BLaER1 treated with 17β-estradiol and CSF1 and Interleukin-3, amounts not matched to agents 10 nM and 100 nM (cell line): ENCODE measurements around the gene LDHD.
"Not testable (repeated sequence)": the region's sequence is repeated elsewhere in the genome, so short reads cannot be mapped to it uniquely, and the experiment has no call there.

Source experiments
- H3K27ac ChIP-seq, 11 experiments: shearing (Covaris generic); formaldehyde crosslinking; 2 replicates each; pipeline ENCODE4 v1.8.1; 2022
- H3K27me3 ChIP-seq, 11 experiments: shearing (Covaris generic); formaldehyde crosslinking; 2 replicates each; pipeline ENCODE4 v1.8.1; 2022
- H3K36me3 ChIP-seq, 11 experiments: shearing (Covaris generic); formaldehyde crosslinking; 2 replicates each; pipeline ENCODE4 v1.8.1; 2022
- H3K4me1 ChIP-seq, 10 experiments: shearing (Covaris generic); formaldehyde crosslinking; 2 replicates each; pipeline ENCODE4 v1.8.1; 2022
- H3K4me2 ChIP-seq, 11 experiments: shearing (Covaris generic); formaldehyde crosslinking; 2 replicates each; pipeline ENCODE4 v1.8.1; 2022
- H3K4me3 ChIP-seq, 10 experiments: shearing (Covaris generic); formaldehyde crosslinking; 2 replicates each; pipeline ENCODE4 v1.8.1; 2022
- H3K9ac ChIP-seq, 11 experiments: shearing (Covaris generic); formaldehyde crosslinking; 2 replicates each; pipeline ENCODE4 v1.8.1; 2022
- H3K9me3 ChIP-seq, 11 experiments: shearing (Covaris generic); formaldehyde crosslinking; replicated peaks in 1 of 11; 2 replicates each; pipeline ENCODE4 v1.8.1; 2022
- H4K20me1 ChIP-seq, 11 experiments: shearing (Covaris generic); formaldehyde crosslinking; 2 replicates each; pipeline ENCODE4 v1.8.1; 2022
- Cebpa-rat ChIP-seq, 11 experiments: shearing (Covaris generic); IDR thresholded peaks; 2 replicates each; pipeline ENCODE4 v1.8.1; 2022

Gene LDHD

DNA sequence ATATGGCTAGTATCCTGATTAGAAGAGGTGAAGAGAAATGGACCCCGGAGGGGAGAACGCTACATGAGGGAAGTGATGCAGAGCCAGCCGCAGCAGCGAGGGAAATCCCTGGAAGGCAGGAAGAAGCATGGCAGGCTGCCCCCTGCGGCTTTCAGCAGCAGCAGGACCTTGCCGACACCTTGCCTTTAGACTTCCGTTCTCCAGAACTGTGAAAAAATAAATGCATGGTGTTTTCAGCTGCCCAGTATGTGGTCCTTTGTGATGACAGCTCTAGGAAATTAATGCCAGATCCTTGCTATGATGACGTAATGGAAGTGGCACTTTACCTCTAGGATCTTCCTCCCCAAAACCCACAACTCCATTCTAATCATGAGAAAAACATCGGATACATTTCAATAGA is 22.1 kb upstream of the LDHD start:
- Histone ChIP-seq H3K4me3 (no peak overlapping the region), H3K4me1 (no peaks in the 10 kb centered on the region; a peak in 1 of 20 replicates), H3K4me2 (no peak overlapping the region), H3K27ac (no peak overlapping the region), H3K27me3 (no peaks in the 10 kb centered on the region), H3K9ac (no peak overlapping the region), H4K20me1 (no peaks in the 10 kb centered on the region), H3K36me3 (no peaks in the 10 kb centered on the region), H3K9me3 (peaks cover 0 to 21% (median 7%) of the 10 kb centered on the region in 11 experiments; a peak in 9 of 22 replicates)
- no peak for TF ChIP-seq Cebpa-rat (IDR thresholded peaks at IDR 0.05)

DNA sequence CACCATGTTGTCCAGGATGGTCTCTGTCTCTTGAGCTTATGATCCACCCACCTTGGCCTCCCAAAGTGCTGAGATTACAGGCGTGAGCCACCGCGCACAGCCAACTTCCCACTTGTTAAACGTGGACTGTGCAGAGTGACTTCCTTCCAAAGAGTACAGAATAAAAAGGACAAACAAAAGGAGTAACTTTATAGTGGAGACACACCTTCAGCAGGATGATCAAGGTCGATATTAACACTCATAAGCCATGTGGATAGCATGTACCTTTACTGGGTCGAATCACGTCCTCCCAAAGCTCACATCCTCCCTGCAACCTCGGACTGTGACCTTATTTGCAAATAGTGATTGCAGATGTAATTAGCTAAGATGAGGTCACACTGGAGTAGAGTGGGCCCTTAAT is 21.7 kb upstream of the LDHD start:
- H3K4me3 ChIP-seq = no peak overlapping the region

GRCh38 chr16:75131081-75131480 is 14.5 kb upstream of the LDHD start:
- peaks cover 30 to 44% (median 36%) of the 10 kb centered on the region in 11 experiments for H3K9me3 ChIP-seq
- no peak for TF ChIP-seq Cebpa-rat (IDR thresholded peaks at IDR 0.05)
- no peaks in the 10 kb centered on the region for H4K20me1 ChIP-seq
- no peak overlapping the region for H3K4me3 ChIP-seq
- H3K27ac ChIP-seq = no peak overlapping the region
- no peaks in the 10 kb centered on the region for H3K27me3 ChIP-seq
- H3K36me3 ChIP-seq = peaks cover 0 to 6% (median 0%) of the 10 kb centered on the region in 11 experiments; a peak in 3 of 22 replicates
- peaks cover 6 to 13% (median 10%) of the 10 kb centered on the region in 10 experiments for H3K4me1 ChIP-seq
- no peak overlapping the region for H3K9ac ChIP-seq
- no peak overlapping the region for H3K4me2 ChIP-seq

More for the DNA sequence above, 21.7 kb upstream of the LDHD start:
- H4K20me1 ChIP-seq = no peaks in the 10 kb centered on the region
- H3K27me3 ChIP-seq = no peaks in the 10 kb centered on the region
- H3K9ac ChIP-seq = no peak overlapping the region
- H3K4me1 ChIP-seq = no peaks in the 10 kb centered on the region; a peak in 1 of 20 replicates
- peaks cover 0 to 21% (median 7%) of the 10 kb centered on the region in 11 experiments; a peak in 9 of 22 replicates for H3K9me3 ChIP-seq
- no peak overlapping the region for H3K4me2 ChIP-seq
- TF ChIP-seq Cebpa-rat (IDR thresholded peaks at IDR 0.05) = no peak
- H3K36me3 ChIP-seq = no peaks in the 10 kb centered on the region
- H3K27ac ChIP-seq = no peak overlapping the region

DNA sequence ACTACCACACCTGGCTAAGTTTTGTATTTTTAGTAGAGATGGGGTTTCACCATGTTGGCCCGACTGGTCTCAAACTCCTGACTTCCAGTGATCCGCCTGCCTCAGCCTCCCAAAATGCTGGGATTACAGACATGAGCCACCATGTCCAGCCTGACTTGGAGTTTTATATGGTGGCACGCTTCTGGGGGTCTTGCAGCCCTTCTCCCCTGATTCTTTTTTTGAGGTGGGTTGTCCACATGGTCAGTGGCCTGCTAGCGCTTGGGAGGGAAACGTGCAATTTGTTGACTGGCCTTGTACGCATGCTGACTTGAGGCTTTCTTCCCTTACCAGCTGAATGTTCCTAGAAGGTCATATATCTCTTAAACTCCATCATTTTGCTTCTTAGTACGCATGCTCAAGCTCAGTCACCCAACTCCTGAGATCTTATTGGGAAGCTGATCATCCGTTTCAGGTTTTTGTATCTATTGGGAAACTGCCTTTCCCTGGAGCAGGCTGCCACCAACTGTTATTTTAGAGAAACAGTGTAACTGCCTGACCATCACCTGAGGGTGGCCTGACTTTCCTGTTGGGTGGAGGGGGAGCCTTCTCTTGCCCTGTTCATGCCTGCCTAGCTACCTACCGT is 13.7 kb upstream of the LDHD start:
- Histone ChIP-seq H3K9ac (no peak overlapping the region), H4K20me1 (no peaks in the 10 kb centered on the region), H3K27me3 (no peaks in the 10 kb centered on the region), H3K27ac (no peak overlapping the region), H3K4me3 (no peak overlapping the region), H3K36me3 (peaks cover 0 to 6% (median 0%) of the 10 kb centered on the region in 11 experiments; a peak in 3 of 22 replicates), H3K9me3 (peaks cover 35 to 53% (median 44%) of the 10 kb centered on the region in 11 experiments), H3K4me2 (peak overlapping the region; percentile 14 to 60 (median 42); a peak in 18 of 22 replicates), H3K4me1 (peaks cover 6 to 13% (median 10%) of the 10 kb centered on the region in 10 experiments)
- no peak for TF ChIP-seq Cebpa-rat (IDR thresholded peaks at IDR 0.05)

DNA sequence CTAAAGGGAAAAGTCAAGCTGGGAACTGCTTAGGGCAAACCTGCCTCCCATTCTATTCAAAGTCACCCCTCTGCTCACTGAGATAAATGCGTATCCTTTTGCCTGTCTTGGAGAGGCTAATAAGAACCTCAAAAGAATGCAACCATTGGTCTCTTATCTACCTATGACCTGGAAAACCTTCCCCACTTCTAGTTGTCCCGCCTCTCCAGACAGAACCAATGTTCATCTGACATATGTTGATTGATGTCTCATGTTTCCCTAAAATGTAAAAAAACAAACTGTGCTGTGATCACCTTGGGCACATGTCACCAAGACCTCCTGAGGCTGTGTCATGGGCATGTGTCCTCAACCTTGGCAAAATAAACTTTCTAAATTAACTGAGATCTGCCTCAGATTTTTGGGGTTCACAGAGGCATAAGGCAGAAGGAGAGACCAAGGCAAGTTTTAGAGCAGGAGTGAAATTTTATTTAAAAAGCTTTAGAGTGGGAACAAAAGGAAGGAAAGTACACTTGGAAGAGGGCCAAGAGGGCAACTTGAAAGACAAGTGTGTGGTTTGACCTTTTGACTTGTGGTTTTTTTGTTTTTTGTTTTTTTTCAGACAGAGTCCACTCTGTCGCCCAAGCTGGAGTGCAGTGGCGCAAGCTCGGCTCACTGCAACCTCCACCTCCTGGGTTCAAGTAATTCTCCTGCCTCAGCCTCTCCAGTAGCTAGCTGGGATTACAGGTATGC is 13.0 kb upstream of the LDHD start:
- H3K27ac ChIP-seq, H3K9ac ChIP-seq, H3K27me3 ChIP-seq, H3K4me3 ChIP-seq, H4K20me1 ChIP-seq, H3K36me3 ChIP-seq: not testable (repeated sequence)
- peaks cover 6 to 13% (median 10%) of the 10 kb centered on the region in 10 experiments for H3K4me1 ChIP-seq
- H3K4me2 ChIP-seq = peak overlapping the region; percentile 14 to 60 (median 42); a peak in 18 of 22 replicates
- H3K9me3 ChIP-seq = peaks cover 35 to 58% (median 47%) of the 10 kb centered on the region in 11 experiments

- Histone ChIP-seq H3K9me3 (peaks cover 39 to 69% (median 54%) of the 10 kb centered on the region in 11 experiments), H3K4me1 (peaks cover 6 to 13% (median 10%) of the 10 kb centered on the region in 10 experiments), H3K27ac (no peak overlapping the region), H3K9ac (no peak overlapping the region), H3K36me3 (peaks cover 0 to 6% (median 0%) of the 10 kb centered on the region in 11 experiments; a peak in 3 of 22 replicates), H4K20me1 (no peaks in the 10 kb centered on the region), H3K4me2 (no peak overlapping the region), H3K4me3 (no peak overlapping the region), H3K27me3 (no peaks in the 10 kb centered on the region)
- TF ChIP-seq Cebpa-rat (IDR thresholded peaks at IDR 0.05) = no peak
These were observed 11.3 kb upstream of the LDHD start for GRCh38 chr16:75127713-75128415.

GRCh38 chr16:75122609-75123008 is 6.0 kb upstream of the LDHD start:
- TF ChIP-seq Cebpa-rat (IDR thresholded peaks at IDR 0.05) = no peak
- no peak overlapping the region for H3K4me2 ChIP-seq
- peaks cover 51 to 72% (median 62%) of the 10 kb centered on the region in 11 experiments for H3K9me3 ChIP-seq
- no peak overlapping the region for H3K4me3 ChIP-seq
- H4K20me1 ChIP-seq = no peaks in the 10 kb centered on the region
- H3K4me1 ChIP-seq = no peaks in the 10 kb centered on the region
- no peak overlapping the region for H3K9ac ChIP-seq
- no peaks in the 10 kb centered on the region; a peak in 1 of 22 replicates for H3K36me3 ChIP-seq
- no peaks in the 10 kb centered on the region for H3K27me3 ChIP-seq
- H3K27ac ChIP-seq = no peak overlapping the region

- Histone ChIP-seq H3K4me1 (no peaks in the 10 kb centered on the region), H3K27me3 (no peaks in the 10 kb centered on the region), H3K4me3 (no peak overlapping the region), H3K9me3 (peaks cover 45 to 67% (median 56%) of the 10 kb centered on the region in 11 experiments), H3K9ac (no peak overlapping the region), H3K36me3 (no peaks in the 10 kb centered on the region), H4K20me1 (no peaks in the 10 kb centered on the region), H3K27ac (no peak overlapping the region), H3K4me2 (no peak overlapping the region)
- no peak for TF ChIP-seq Cebpa-rat (IDR thresholded peaks at IDR 0.05)
These were observed 5.5 kb upstream of the LDHD start for GRCh38 chr16:75121949-75122568.

- no peaks in the 10 kb centered on the region for H4K20me1 ChIP-seq
- no peak overlapping the region for H3K27ac ChIP-seq
- no peaks in the 10 kb centered on the region for H3K36me3 ChIP-seq
- no peak overlapping the region for H3K9ac ChIP-seq
- no peak overlapping the region for H3K4me3 ChIP-seq
- no peak overlapping the region for H3K4me2 ChIP-seq
- H3K27me3 ChIP-seq = no peaks in the 10 kb centered on the region
- H3K4me1 ChIP-seq = peaks cover 0 to 12% (median 5%) of the 10 kb centered on the region in 10 experiments; a peak in 10 of 20 replicates
- TF ChIP-seq Cebpa-rat (IDR thresholded peaks at IDR 0.05) = no peak
- peaks cover 31 to 56% (median 41%) of the 10 kb centered on the region in 11 experiments for H3K9me3 ChIP-seq
These were observed 3.7 kb upstream of the LDHD start for GRCh38 chr16:75120253-75120652.
